Hematopoietic multipotent progenitor cell treated with erythropoietin and hydrocortisone succinate and interleukin-3 and kit ligand, for 15 days (in vitro differentiated cells): ENCODE results near the gene HHIPL1.

Experiments used
- DNase-seq: peaks from one replicate; pipeline ENCODE4 v3.0.0-alpha.2; 2015; ENCODE audit warnings: low spot score

Gene HHIPL1

GRCh38 chr14:99690636-99691035, 45.7 kb downstream of the HHIPL1 start:
- DNase-seq = no peak

- DNase-seq = no peak
Measured at GRCh38 chr14:99691111-99691885, 46.4 kb downstream of the HHIPL1 start.

GRCh38 chr14:99693918-99694317, 49.0 kb downstream of the HHIPL1 start:
- DNase-seq = no peak

- DNase-seq = no peak
Measured at GRCh38 chr14:99696929-99697328, 52.0 kb downstream of the HHIPL1 start.

GRCh38 chr14:99698236-99698635, 53.3 kb downstream of the HHIPL1 start:
- no peak for DNase-seq

GRCh38 chr14:99698642-99699041, 53.7 kb downstream of the HHIPL1 start:
- no peak for DNase-seq

GRCh38 chr14:99699085-99699760, 54.3 kb downstream of the HHIPL1 start:
- no peak for DNase-seq

GRCh38 chr14:99699861-99700260, 54.9 kb downstream of the HHIPL1 start:
- no peak for DNase-seq

- no peak for DNase-seq
Measured at GRCh38 chr14:99700379-99700778, 55.5 kb downstream of the HHIPL1 start.

GRCh38 chr14:99701260-99701659, 56.3 kb downstream of the HHIPL1 start:
- no peak for DNase-seq

GRCh38 chr14:99702115-99702514, 57.2 kb downstream of the HHIPL1 start:
- no peak for DNase-seq

- DNase-seq = no peak
Measured at GRCh38 chr14:99703381-99703780, 58.5 kb downstream of the HHIPL1 start.

GRCh38 chr14:99704037-99704436, 59.1 kb downstream of the HHIPL1 start:
- DNase-seq = no peak

GRCh38 chr14:99706107-99706900, 61.4 kb downstream of the HHIPL1 start:
- no peak for DNase-seq

- DNase-seq = no peak
Measured at GRCh38 chr14:99707420-99707819, 62.5 kb downstream of the HHIPL1 start.

- DNase-seq = no peak
Measured at GRCh38 chr14:99707921-99708320, 63.0 kb downstream of the HHIPL1 start.

GRCh38 chr14:99708449-99708848, 63.5 kb downstream of the HHIPL1 start:
- DNase-seq = no peak

GRCh38 chr14:99713972-99714371, 69.0 kb downstream of the HHIPL1 start:
- DNase-seq = no peak

- no peak for DNase-seq
Measured at GRCh38 chr14:99715266-99716000, 70.5 kb downstream of the HHIPL1 start.

- DNase-seq = no peak
Measured at GRCh38 chr14:99716091-99716849, 71.3 kb downstream of the HHIPL1 start.
